ENCODE results near the gene IRX2.

DNA sequence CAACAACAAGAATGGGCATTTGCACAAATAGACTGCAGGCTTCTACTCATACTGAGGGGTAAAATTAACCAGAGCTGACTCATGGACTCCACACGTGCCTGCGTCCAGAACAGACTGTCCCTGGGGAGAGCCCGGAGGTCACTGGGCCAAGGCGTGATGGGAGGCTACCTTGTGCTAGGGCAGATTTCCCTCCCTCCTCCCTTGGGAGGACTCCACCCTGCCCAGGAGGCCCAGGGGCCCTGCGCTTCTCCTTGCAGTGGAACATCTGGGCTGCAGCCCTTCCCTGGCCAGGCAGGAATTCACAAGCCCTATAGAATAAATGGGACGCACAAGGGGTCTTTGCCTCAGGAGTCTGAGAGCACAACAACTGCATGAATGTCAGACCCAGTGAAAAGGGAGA, 35.6 kb downstream of the IRX2 start:
- TF ChIP-seq, protein P1, sequence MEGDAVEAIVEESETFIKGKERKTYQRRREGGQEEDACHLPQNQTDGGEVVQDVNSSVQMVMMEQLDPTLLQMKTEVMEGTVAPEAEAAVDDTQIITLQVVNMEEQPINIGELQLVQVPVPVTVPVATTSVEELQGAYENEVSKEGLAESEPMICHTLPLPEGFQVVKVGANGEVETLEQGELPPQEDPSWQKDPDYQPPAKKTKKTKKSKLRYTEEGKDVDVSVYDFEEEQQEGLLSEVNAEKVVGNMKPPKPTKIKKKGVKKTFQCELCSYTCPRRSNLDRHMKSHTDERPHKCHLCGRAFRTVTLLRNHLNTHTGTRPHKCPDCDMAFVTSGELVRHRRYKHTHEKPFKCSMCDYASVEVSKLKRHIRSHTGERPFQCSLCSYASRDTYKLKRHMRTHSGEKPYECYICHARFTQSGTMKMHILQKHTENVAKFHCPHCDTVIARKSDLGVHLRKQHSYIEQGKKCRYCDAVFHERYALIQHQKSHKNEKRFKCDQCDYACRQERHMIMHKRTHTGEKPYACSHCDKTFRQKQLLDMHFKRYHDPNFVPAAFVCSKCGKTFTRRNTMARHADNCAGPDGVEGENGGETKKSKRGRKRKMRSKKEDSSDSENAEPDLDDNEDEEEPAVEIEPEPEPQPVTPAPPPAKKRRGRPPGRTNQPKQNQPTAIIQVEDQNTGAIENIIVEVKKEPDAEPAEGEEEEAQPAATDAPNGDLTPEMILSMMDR (IDR thresholded peaks at IDR 0.05) = no peak
- TF ChIP-seq POLR2A (IDR thresholded peaks at IDR 0.05) = no peak
